ENCODE data around the gene ATAT1. TPM values are rescaled to one million over a fixed set of nuclear protein-coding genes. Genes with fewer than 3 reads are reported as not detected.

Gene ATAT1
- total and polyA plus RNA-seq, 10 of the 15 experiments (the other 5 are each of a cell fraction or from before 2014, with no cell fraction given), result 1.1 to 14.2 (median 6.9) TPM

- no peak for TF ChIP-seq ZBTB11 (CRISPR knock-in tag; IDR thresholded peaks at IDR 0.05)
- TF ChIP-seq HCFC1 (IDR thresholded peaks at IDR 0.05; ENCODE audit: low read length), result 0 out of 2 replicates have a peak, but pooled peaks have one; percentile 18
- TF ChIP-seq MLLT1 (IDR thresholded peaks at IDR 0.05), result peak; percentile 87
- peak; percentile 89; the same call in 1 of the 2 replicates for TF ChIP-seq ZBTB40 (IDR thresholded peaks at IDR 0.05; ENCODE audit: borderline replicate concordance)
- TF ChIP-seq NRF1 (conservative IDR thresholded peaks at IDR 0.05; ENCODE audit: low read depth, low read length), result no peak
- no peak for TF ChIP-seq ZZZ3 (IDR thresholded peaks at IDR 0.05; ENCODE audit: control insufficient read depth, insufficient read length, low read depth)
- 0 out of 2 replicates have a peak, but pooled peaks have one; percentile 12 for TF ChIP-seq FOXK2 (IDR thresholded peaks at IDR 0.05)
- peak; percentile 82 for TF ChIP-seq POLR2AphosphoS5 (IDR thresholded peaks at IDR 0.05; ENCODE audit: low read length)
- TF ChIP-seq MTA3 (IDR thresholded peaks at IDR 0.05; ENCODE audit: borderline replicate concordance, low read length), result no peak
- peak; percentile 75; the same call in 1 of the 2 replicates for TF ChIP-seq ELK1 (IDR thresholded peaks at IDR 0.05; ENCODE audit: low read depth, low read length)
- TF ChIP-seq SP1 (IDR thresholded peaks at IDR 0.05; ENCODE audit: low read depth, low read length), result peak; percentile 57
- peak; percentile 84 for TF ChIP-seq E2F8 (IDR thresholded peaks at IDR 0.05; ENCODE audit: low read depth, partially characterized antibody)
- no peak for TF ChIP-seq NR2C2 (IDR thresholded peaks at IDR 0.05; ENCODE audit: borderline replicate concordance, control insufficient read depth, insufficient read length, low read depth)
- peak; percentile 29; the same call in 1 of the 3 replicates for TF ChIP-seq POU2F2 (IDR thresholded peaks at IDR 0.05; ENCODE audit: borderline replicate concordance, low read depth, low read length)
These were observed 55.8 kb downstream of the ATAT1 start (continued) for GRCh38 chr6:30682143-30683117.

Measured in GM12878 (cell line).